ENCODE data around the gene DRAP1. TPM values are rescaled to one million over a fixed set of nuclear protein-coding genes. Genes with fewer than 3 reads are reported as not detected.

Gene DRAP1
- total RNA-seq, 1 donor from 2014 or later, result 225 TPM

GRCh38 chr11:65900899-65901180, 18.4 kb upstream of the DRAP1 start:
- no peak for TF ChIP-seq CTCF (conservative IDR thresholded peaks at IDR 0.05; ENCODE audit: low read depth, low read length)
- no peak for DNase-seq (ENCODE audit: low read depth)
- peak overlapping the region; percentile 80 for H3K4me3 ChIP-seq (ENCODE audit: low read depth, low read length)

- H3K4me3 ChIP-seq (ENCODE audit: low read depth, low read length), result no peak overlapping the region
- DNase-seq (ENCODE audit: low read depth), result no peak
- TF ChIP-seq CTCF (conservative IDR thresholded peaks at IDR 0.05; ENCODE audit: low read depth, low read length), result no peak
These were observed 16.2 kb upstream of the DRAP1 start for GRCh38 chr11:65903068-65903481.

DNA sequence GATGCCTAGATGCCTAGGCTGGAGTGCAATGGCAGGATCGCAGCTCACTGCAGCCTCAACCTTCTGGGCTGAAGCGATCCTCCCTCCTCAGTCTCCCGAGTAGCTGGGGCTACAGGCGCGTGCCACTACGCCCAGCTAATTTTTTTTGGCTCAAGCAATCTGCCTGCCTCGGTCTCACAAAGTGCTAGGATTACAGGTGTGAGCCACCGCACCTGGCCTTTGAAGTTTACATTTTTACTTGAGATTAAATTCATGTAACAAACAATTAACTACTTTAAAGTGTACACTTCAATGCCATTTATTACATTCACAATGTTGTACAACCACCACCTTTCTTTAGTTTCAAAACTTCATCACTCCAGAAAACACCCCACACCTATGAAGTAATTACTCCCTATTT, 15.5 kb upstream of the DRAP1 start:
- TF ChIP-seq CTCF (conservative IDR thresholded peaks at IDR 0.05; ENCODE audit: low read depth, low read length), result no peak
- no peak for DNase-seq (ENCODE audit: low read depth)

GRCh38 chr11:65906602-65907001, 12.6 kb upstream of the DRAP1 start:
- H3K4me3 ChIP-seq (ENCODE audit: low read depth, low read length), result no peak overlapping the region
- TF ChIP-seq CTCF (conservative IDR thresholded peaks at IDR 0.05; ENCODE audit: low read depth, low read length), result no peak
- DNase-seq (ENCODE audit: low read depth), result no peak

More for the DNA sequence above, 15.5 kb upstream of the DRAP1 start:
- no peak overlapping the region for H3K4me3 ChIP-seq (ENCODE audit: low read depth, low read length)

- no peak overlapping the region for H3K4me3 ChIP-seq (ENCODE audit: low read depth, low read length)
- no peak for TF ChIP-seq CTCF (conservative IDR thresholded peaks at IDR 0.05; ENCODE audit: low read depth, low read length)
- no peak for DNase-seq (ENCODE audit: low read depth)
These were observed 11.3 kb upstream of the DRAP1 start for GRCh38 chr11:65907878-65908277.

GRCh38 chr11:65911682-65912568, 7.3 kb upstream of the DRAP1 start:
- no peak overlapping the region for H3K4me3 ChIP-seq (ENCODE audit: low read depth, low read length)
- TF ChIP-seq CTCF (conservative IDR thresholded peaks at IDR 0.05; ENCODE audit: low read depth, low read length), result peak; percentile 32
- DNase-seq (ENCODE audit: low read depth), result no peak

DNA sequence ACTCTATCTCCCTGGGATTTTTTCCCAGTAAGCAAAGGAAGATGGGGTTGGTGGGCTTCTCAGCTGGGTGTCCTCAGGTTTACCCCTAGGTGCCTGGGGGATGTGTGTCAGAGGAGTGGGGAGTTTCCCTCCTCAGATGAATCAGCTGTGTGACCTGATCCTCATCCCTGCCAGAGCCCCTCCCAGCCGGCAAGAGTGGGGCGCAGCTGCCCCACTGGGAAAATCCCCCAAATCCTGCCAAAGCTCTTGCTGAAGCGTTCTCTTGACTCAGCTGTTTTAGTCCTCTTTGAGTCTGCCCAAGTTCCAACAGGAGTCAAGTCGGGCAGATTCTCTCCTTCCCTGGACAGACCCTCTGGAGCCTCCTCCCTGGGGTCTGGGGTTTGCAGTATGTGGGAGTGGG, 6.4 kb upstream of the DRAP1 start:
- no peak for DNase-seq (ENCODE audit: low read depth)
- H3K4me3 ChIP-seq (ENCODE audit: low read depth, low read length), result no peak overlapping the region
- no peak for TF ChIP-seq CTCF (conservative IDR thresholded peaks at IDR 0.05; ENCODE audit: low read depth, low read length)

All from epithelial cell of proximal tubule (primary cell).